Endothelial cell (in vitro differentiated cells): Measurements from ENCODE around the gene SPINT4. TPM values are rescaled to one million over a fixed set of nuclear protein-coding genes. Genes with fewer than 3 reads are reported as not detected.
A peak's percentile ranks its signal among the peaks of the same experiment; 100 is the strongest.

Experiments used
- DNase-seq: peaks from one replicate; pipeline ENCODE4 v3.0.0; 2021; ENCODE audit warnings: low spot score
- H3K27ac Mint-ChIP-seq: one replicate; pipeline ENCODE4 v1.8.0; 2021; ENCODE audit warnings: mixed read lengths, inconsistent platforms; ENCODE audit not compliant: unreplicated experiment
- H3K27me3 Mint-ChIP-seq: one replicate; pipeline ENCODE4 v1.8.0; 2021; ENCODE audit warnings: mild to moderate bottlenecking, moderate library complexity, mixed read lengths, inconsistent platforms; ENCODE audit not compliant: unreplicated experiment
- H3K36me3 Mint-ChIP-seq: one replicate; pipeline ENCODE4 v1.8.0; 2021; ENCODE audit warnings: mild to moderate bottlenecking, low read depth, mixed read lengths, inconsistent platforms; ENCODE audit not compliant: unreplicated experiment
- H3K4me1 Mint-ChIP-seq: one replicate; pipeline ENCODE4 v1.8.0; 2021; ENCODE audit warnings: mild to moderate bottlenecking, mixed read lengths, inconsistent platforms; ENCODE audit not compliant: unreplicated experiment
- H3K4me3 Mint-ChIP-seq: one replicate; pipeline ENCODE4 v1.8.0; 2021; ENCODE audit warnings: mild to moderate bottlenecking, mixed read lengths, inconsistent platforms; ENCODE audit not compliant: unreplicated experiment
- H3K9me3 Mint-ChIP-seq: one replicate; pipeline ENCODE4 v1.8.0; 2021; ENCODE audit warnings: mixed read lengths, inconsistent platforms; ENCODE audit not compliant: unreplicated experiment
- CTCF ChIP-seq: fragments of 200-600 bp; sonication (generic); IDR thresholded peaks from one replicate; pipeline ENCODE4 v1.5.0; 2021; ENCODE audit warnings: antibody characterized with exemption; ENCODE audit not compliant: unreplicated experiment
- microRNA-seq: library from miRNA; unstranded; fragments of <30 nt; microRNA quantifications from one replicate; pipeline ENCODE4, GENCODE V29; 2020; ENCODE audit not compliant: unreplicated experiment
- total RNA-seq: library from RNA; stranded (reverse); fragmentation: NEBNext Ultra II Directional; extraction: Animal tissue kit (Norgen Biotek cat#: 25700); gene quantifications from one replicate; pipeline ENCODE4 v1.2.1, GENCODE V29; 2021; ENCODE audit not compliant: unreplicated experiment

Gene SPINT4
- total RNA-seq, 1 donor from 2014 or later: not detected

- no peak for DNase-seq
- Mint-ChIP-seq H3K9me3 (no peaks in the 10 kb centered on the region), H3K4me1 (peaks cover 2% of the 10 kb centered on the region), H3K27me3 (peaks cover 2% of the 10 kb centered on the region), H3K27ac (no peak overlapping the region), H3K4me3 (no peak overlapping the region), H3K36me3 (no peaks in the 10 kb centered on the region)
- no peak for TF ChIP-seq CTCF
These were observed 52.8 kb downstream of the SPINT4 start for GRCh38 chr20:45774945-45775344.

GRCh38 chr20:45775411-45775810 is 53.3 kb downstream of the SPINT4 start:
- H3K9me3 Mint-ChIP-seq: no peaks in the 10 kb centered on the region
- no peaks in the 10 kb centered on the region for H3K36me3 Mint-ChIP-seq
- no peak for DNase-seq
- H3K4me3 Mint-ChIP-seq: no peak overlapping the region
- no peak overlapping the region for H3K27ac Mint-ChIP-seq
- no peak for TF ChIP-seq CTCF
- peaks cover 2% of the 10 kb centered on the region for H3K27me3 Mint-ChIP-seq
- peaks cover 2% of the 10 kb centered on the region for H3K4me1 Mint-ChIP-seq

Small RNAs within 50 kb of the gene (microRNA-seq; reads per million reads assigned to microRNA genes)
- 2.3 reads per million, percentile 33 among the genes with 10 or more reads in this experiment for gene MIR3617

Other genes with a start within 250 kb of the SPINT4 start
- gene SPINT3, start 206.7 kb upstream of the SPINT4 start, total RNA-seq: not detected
- gene WFDC6, start 182.9 kb upstream of the SPINT4 start, total RNA-seq: not detected
- gene EPPIN, start 174.9 kb upstream of the SPINT4 start, total RNA-seq: not detected
- not detected for gene WFDC8, start 143.1 kb upstream of the SPINT4 start, total RNA-seq
- gene WFDC10A, start 92.6 kb upstream of the SPINT4 start, total RNA-seq: not detected
- gene WFDC9, start 91.1 kb upstream of the SPINT4 start, total RNA-seq: not detected
- not detected for gene WFDC11, start 52.1 kb upstream of the SPINT4 start, total RNA-seq
- gene WFDC13, start 20.3 kb upstream of the SPINT4 start, total RNA-seq: not detected
- not detected for gene WFDC10B, start 17.3 kb upstream of the SPINT4 start, total RNA-seq
- gene WFDC3, start 69.5 kb downstream of the SPINT4 start, total RNA-seq: not detected
- gene DNTTIP1, start 69.6 kb downstream of the SPINT4 start, total RNA-seq: 36.9 TPM
- 22.9 TPM for gene UBE2C, start 90.3 kb downstream of the SPINT4 start, total RNA-seq
- gene TNNC2, start 105.0 kb downstream of the SPINT4 start, total RNA-seq: not detected
- gene SNX21, start 111.5 kb downstream of the SPINT4 start, total RNA-seq: 11.9 TPM
- 25.3 TPM for gene ACOT8, start 135.0 kb downstream of the SPINT4 start, total RNA-seq
- 6.7 TPM for gene ZSWIM3, start 135.3 kb downstream of the SPINT4 start, total RNA-seq
- 12.6 TPM for gene ZSWIM1, start 158.9 kb downstream of the SPINT4 start, total RNA-seq
- gene SPATA25, start 165.3 kb downstream of the SPINT4 start, total RNA-seq: 0.62 TPM
- 3.6 TPM for gene NEURL2, start 168.9 kb downstream of the SPINT4 start, total RNA-seq
- gene CTSA, start 169.0 kb downstream of the SPINT4 start, total RNA-seq: 62.7 TPM
- 41.3 TPM for gene PLTP, start 189.8 kb downstream of the SPINT4 start, total RNA-seq
- 34.8 TPM for gene PCIF1, start 212.3 kb downstream of the SPINT4 start, total RNA-seq
- gene ZNF335, start 249.9 kb downstream of the SPINT4 start, total RNA-seq: 22.9 TPM